SK-N-SH (cell line): Measurements from ENCODE around the gene RPL10. TPM values are rescaled to one million over a fixed set of nuclear protein-coding genes. Genes with fewer than 3 reads are reported as not detected.
A peak's percentile ranks its signal among the peaks of the same experiment; 100 is the strongest.

ENCODE experiments used
- CTCF ChIA-PET: fragments of 300-600, 350-600 bp; formaldehyde crosslinking; extraction: SDS; loops from one replicate; lab custom pipeline; 2021; lab: Yijun Ruan, JAX
- POLR2A ChIA-PET: fragments of 350-600 bp; sonication (Branson Sonifier 250); formaldehyde crosslinking; extraction: SDS; loops from one replicate; lab custom pipeline; 2020; ENCODE audit warnings: antibody characterized with exemption, inconsistent platforms; lab: Yijun Ruan, JAX
- DNase-seq: peaks from one replicate; pipeline ENCODE4 v3.0.0; 2012
- H2AFZ ChIP-seq: fragments of 200-600 bp; sonication (generic); 2 replicates; pipeline ENCODE4 v1.8.1; 2016; ENCODE audit warnings: antibody characterized with exemption, mild to moderate bottlenecking, low read depth
- H3F3A ChIP-seq: fragments of 200-600 bp; sonication (generic); replicated peaks from 2 replicates; pipeline ENCODE3; 2016; ENCODE audit warnings: antibody characterized with exemption, mild to moderate bottlenecking; ENCODE audit not compliant: insufficient read depth
- H3K27ac ChIP-seq, 2 experiments: fragments of 200-500 bp in 1 of 2; fragments of 200-600 bp in 1 of 2; sonication (Bioruptor generic) in 1 of 2; sonication (generic), shearing (Covaris generic) in 1 of 2; 2 replicates each; pipeline versions ENCODE4 v1.5.1 to v1.6.1; 2014 to 2016; ENCODE audit warnings: low read depth in 2 of 2, inconsistent platforms in 1 of 2, low read length in 1 of 2, mild to moderate bottlenecking in 1 of 2, mixed read lengths in 1 of 2
- H3K27me3 ChIP-seq: fragments of 200-600 bp; sonication (generic), shearing (Covaris generic); 2 replicates; pipeline ENCODE4 v1.6.1; 2016; ENCODE audit warnings: mixed run types; ENCODE audit not compliant: insufficient read depth
- H3K36me3 ChIP-seq, 2 experiments: fragments of 200-500 bp in 1 of 2; fragments of 200-600 bp in 1 of 2; sonication (Bioruptor generic) in 1 of 2; sonication (generic) in 1 of 2; replicated peaks in 1 of 2; 2 replicates each; pipeline versions ENCODE3 to v1.5.1; 2014 to 2016; ENCODE audit warnings: low read length in 1 of 2, mild to moderate bottlenecking in 1 of 2; ENCODE audit not compliant: insufficient read depth in 2 of 2, control insufficient read depth in 1 of 2
- H3K4me1 ChIP-seq, 2 experiments: fragments of 200-500 bp in 1 of 2; fragments of 200-600 bp in 1 of 2; sonication (Bioruptor generic) in 1 of 2; sonication (generic), shearing (Covaris generic) in 1 of 2; 2 replicates each; pipeline versions ENCODE4 v1.5.1 to v1.6.1; 2014 to 2016; ENCODE audit warnings: low read depth in 1 of 2, low read length in 1 of 2, mixed run types in 1 of 2; ENCODE audit not compliant: insufficient read depth in 2 of 2, control insufficient read depth in 1 of 2
- H3K4me2 ChIP-seq: fragments of 200-600 bp; sonication (generic), shearing (Covaris generic); 2 replicates; pipeline ENCODE4 v1.6.1; 2017; ENCODE audit warnings: mixed run types
- H3K4me3 ChIP-seq, 2 experiments: fragments of 200-500 bp in 1 of 2; fragments of 200-600 bp in 1 of 2; sonication (Bioruptor generic) in 1 of 2; sonication (generic), shearing (Covaris generic) in 1 of 2; 2 replicates each; pipeline versions ENCODE4 v1.5.1 to v1.8.1; 2014 to 2016; ENCODE audit warnings: low read depth in 2 of 2, inconsistent platforms in 1 of 2, low read length in 1 of 2, mild to moderate bottlenecking in 1 of 2, mixed read lengths in 1 of 2, moderate library complexity in 1 of 2
- H3K79me2 ChIP-seq: fragments of 200-600 bp; sonication (generic); 2 replicates; pipeline ENCODE4 v1.8.1; 2017; ENCODE audit warnings: mild to moderate bottlenecking; ENCODE audit not compliant: insufficient read depth
- H3K9ac ChIP-seq: fragments of 200-600 bp; sonication (generic); 2 replicates; pipeline ENCODE4 v1.6.1; 2017; ENCODE audit warnings: mixed run types
- H3K9me2 ChIP-seq: fragments of 200-600 bp; sonication (generic); 2 replicates; pipeline ENCODE4 v1.6.1; 2017; ENCODE audit warnings: mixed run types
- H3K9me3 ChIP-seq: fragments of 200-600 bp; sonication (generic); 2 replicates; pipeline ENCODE4 v1.6.1; 2017; ENCODE audit warnings: mixed run types, mild to moderate bottlenecking, moderate library complexity
- H4K20me1 ChIP-seq: fragments of 200-600 bp; sonication (generic); 2 replicates; pipeline ENCODE4 v1.6.1; 2017; ENCODE audit warnings: mild to moderate bottlenecking, mixed run types; ENCODE audit not compliant: insufficient read depth
- CTCF ChIP-seq: fragments of 200-600 bp; sonication (generic); IDR thresholded peaks from 2 replicates; pipeline ENCODE4 v1.6.1; 2017; ENCODE audit warnings: antibody characterized with exemption, mild to moderate bottlenecking, moderate library complexity
- GATA2 ChIP-seq: sonication (generic); formaldehyde crosslinking; IDR thresholded peaks from 2 replicates; pipeline ENCODE4 v1.5.0; 2020; ENCODE audit warnings: mild to moderate bottlenecking, missing genetic modification reagents
- MXI1 ChIP-seq: IDR thresholded peaks from 2 replicates; pipeline ENCODE4 v1.6.1; 2012; ENCODE audit warnings: mild to moderate bottlenecking, low read depth, low read length, improper control_type of control experiment
- PBX3 ChIP-seq: IDR thresholded peaks from 2 replicates; pipeline ENCODE4; 2012
- RCOR1 ChIP-seq: fragments of 150-350 bp; IDR thresholded peaks from 2 replicates; pipeline ENCODE4 v1.6.1; 2017; ENCODE audit warnings: antibody characterized with exemption, low read length
- TAF1 ChIP-seq: IDR thresholded peaks from 2 replicates; pipeline ENCODE4 v1.6.1; 2012; ENCODE audit warnings: low read depth, mild to moderate bottlenecking, low read length, moderate library complexity, borderline replicate concordance
- TEAD4 ChIP-seq: IDR thresholded peaks from 2 replicates; pipeline ENCODE4 v1.4.0; 2012; ENCODE audit warnings: mild to moderate bottlenecking, borderline replicate concordance; ENCODE audit not compliant: insufficient read depth
- USF1 ChIP-seq: IDR thresholded peaks from 2 replicates; pipeline ENCODE4 v1.4.0; 2012; ENCODE audit warnings: low read depth, borderline replicate concordance
- YY1 ChIP-seq: IDR thresholded peaks from 2 replicates; pipeline ENCODE4 v1.4.0; 2012; ENCODE audit warnings: low read depth, mild to moderate bottlenecking
- whole genome bisulfite sequencing: methylation state at CpG from one replicate; pipeline ENCODE4 v1.1.6; 2017; ENCODE audit warnings: low lambda C conversion rate; 5-methylcytosine and 5-hydroxymethylcytosine counted together
- polyA plus RNA-seq, 3 experiments: library from polyadenylated mRNA; depleted of rRNA; stranded (reverse); fragments of >200 nt; gene quantifications; 2 replicates each; pipeline ENCODE4 v1.2.3, GENCODE V29; 2012

Gene RPL10
- polyA plus RNA-seq, 1 of the 3 experiments (the other 2 are of a cell fraction) = 4,562 TPM

- peaks cover 36% of the 10 kb centered on the region for H3K79me2 ChIP-seq
- WGBS = 32% methylated on average over 21 of the region's 78 CpGs
- no peaks in the 10 kb centered on the region for H3K9me3 ChIP-seq
- peaks cover 0 to 20% of the 10 kb centered on the region in 2 experiments for H3K36me3 ChIP-seq
- ChIA-PET POLR2A (interaction anchor here (1.0 kb wide), 1 partner anchor 24 kb away, joined by 3 read pairs; no protein-coding TSS in a partner anchor), CTCF (interaction anchor here (2.1 kb wide), 1 partner anchor 37 kb away, joined by 6 read pairs; the partner anchor contains the start of gene RPL10)
- H3K4me1 ChIP-seq = peaks cover 0 to 16% of the 10 kb centered on the region in 2 experiments; a peak in 1 of 4 replicates
- H4K20me1 ChIP-seq = peaks cover 27% of the 10 kb centered on the region; the same call in 1 of the 2 replicates
- H2AFZ ChIP-seq = no peak overlapping the region
- DNase-seq = peak; percentile 91
- TF ChIP-seq USF1 (no peak), CTCF (no peak), RCOR1 (no peak), TEAD4 (no peak), GATA2 (CRISPR knock-in tag) (no peak), YY1 (no peak)
- H3K4me3 ChIP-seq = peak overlapping the region in 1 of 2 experiments; percentile 64; a peak in 3 of 4 replicates
- H3K9ac ChIP-seq = peak overlapping the region; percentile 65
- H3K27me3 ChIP-seq = no peaks in the 10 kb centered on the region; the same call in 1 of the 2 replicates
- H3F3A ChIP-seq = no peaks in the 10 kb centered on the region
- peak overlapping the region in 1 of 2 experiments; percentile 79; a peak in 1 of 4 replicates for H3K27ac ChIP-seq
- no peaks in the 10 kb centered on the region for H3K9me2 ChIP-seq
- no peak overlapping the region; the same call in 1 of the 2 replicates for H3K4me2 ChIP-seq
These were observed 38.3 kb downstream of the RPL10 start for GRCh38 chrX:154436374-154436982.

GRCh38 chrX:154436983-154437752 lies 39.0 kb downstream of the RPL10 start, which contains the start of gene GDI1:
Gene GDI1 (plus strand): TSS chrX:154437154. CDS start chrX:154437255, 101 bp downstream.
- no peaks in the 10 kb centered on the region for H3K9me2 ChIP-seq
- peaks cover 27% of the 10 kb centered on the region; the same call in 1 of the 2 replicates for H4K20me1 ChIP-seq
- peaks cover 0 to 16% of the 10 kb centered on the region in 2 experiments; a peak in 1 of 4 replicates for H3K4me1 ChIP-seq
- peak within 1 kb of the TSS; percentile 62 for H3K4me2 ChIP-seq
- DNase-seq = peak; percentile 81
- no peak within 1 kb of the TSS for H2AFZ ChIP-seq
- H3F3A ChIP-seq = no peaks in the 10 kb centered on the region
- TF ChIP-seq TAF1 = peak; percentile 73
- peak; percentile 82 for TF ChIP-seq YY1
- no peak for TF ChIP-seq MXI1
- 0 out of 2 replicates have a peak, but pooled peaks have one; percentile 5 for TF ChIP-seq PBX3
- H3K9me3 ChIP-seq = no peaks in the 10 kb centered on the region
- POLR2A ChIA-PET = interaction anchor here (1.3 kb wide), 1 partner anchor 17 kb away, joined by 3 read pairs; no protein-coding TSS in a partner anchor
- H3K9ac ChIP-seq = peak within 1 kb of the TSS; percentile 65
- CTCF ChIA-PET = interaction anchor here (2.1 kb wide), 1 partner anchor 38 kb away, joined by 6 read pairs; the partner anchor contains the start of gene RPL10
- no peaks in the 10 kb centered on the region; the same call in 1 of the 2 replicates for H3K27me3 ChIP-seq
- H3K4me3 ChIP-seq = peak within 1 kb of the TSS; percentile 64 to 69
- WGBS = 49% methylated on average over 59 of the region's 93 CpGs
- peak within 1 kb of the TSS in 1 of 2 experiments; percentile 79; a peak in 2 of 4 replicates for H3K27ac ChIP-seq
- peaks cover 36% of the 10 kb centered on the region for H3K79me2 ChIP-seq
- H3K36me3 ChIP-seq = peaks cover 0 to 24% of the 10 kb centered on the region in 2 experiments
